Upper lobe of left lung (tissue), 6 donors: ENCODE results near the gene PCBP3. TPM values are rescaled to one million over a fixed set of nuclear protein-coding genes. Genes with fewer than 3 reads are reported as not detected.
"Not testable (repeated sequence)": the region's sequence is repeated elsewhere in the genome, so short reads cannot be mapped to it uniquely, and the experiment has no call there.

Experiments
- ATAC-seq, 2 donors: fragments of 200-7000 bp; cut with Tn5 transposase; one replicate each; pipeline ENCODE4 v1.9.1; 2022; ENCODE audit warnings: mild to moderate bottlenecking in 2 of 2, moderate library complexity in 2 of 2; ENCODE audit not compliant: low FRiP score in 2 of 2
- DNase-seq, 2 donors: peaks; one replicate each; pipeline ENCODE4 v3.0.0-alpha.2; 2019 to 2020
- H3K27ac ChIP-seq, 4 donors: fragments of 200-600 bp; sonication (generic); one replicate each; pipeline ENCODE4 v1.5.1; 2016 to 2019
- H3K27me3 ChIP-seq, 4 donors: fragments of 200-600 bp; sonication (generic); one replicate each; pipeline ENCODE4 v1.5.1; 2017 to 2019
- H3K36me3 ChIP-seq, 4 donors: fragments of 200-600 bp; sonication (generic); one replicate each; pipeline ENCODE4 v1.5.1; 2016 to 2019
- H3K4me1 ChIP-seq, 4 donors: fragments of 200-600 bp; sonication (generic); one replicate each; pipeline ENCODE4 v1.5.1; 2018 to 2019
- H3K4me3 ChIP-seq, 4 donors: fragments of 200-600 bp; sonication (generic); one replicate each; pipeline ENCODE4 v1.5.1; 2017 to 2019; ENCODE audit warnings: mild to moderate bottlenecking in 2 of 4, moderate library complexity in 1 of 4
- H3K9me3 ChIP-seq, 4 donors: fragments of 200-600 bp; sonication (generic); one replicate each; pipeline ENCODE4 v1.5.1; 2018 to 2019
- CTCF ChIP-seq, 6 experiments: fragments of 450-650 bp in 4 of 6; fragments of 200-600 bp in 2 of 6; sonication (generic) in 2 of 6; IDR thresholded peaks; one replicate each; pipeline ENCODE4 v1.5.1; 2016 to 2019; ENCODE audit warnings: antibody characterized with exemption in 6 of 6
- EP300 ChIP-seq, 4 donors: sonication (generic); formaldehyde crosslinking; IDR thresholded peaks; one replicate each; pipeline ENCODE4 v1.5.1; 2017; ENCODE audit warnings: antibody characterized with exemption in 4 of 4, control low read depth in 2 of 4
- POLR2A ChIP-seq, 4 donors: fragments of 450-650 bp; IDR thresholded peaks; one replicate each; pipeline ENCODE4 v1.5.1; 2016 to 2017; ENCODE audit warnings: antibody characterized with exemption in 4 of 4, mild to moderate bottlenecking in 2 of 4
- POLR2AphosphoS5 ChIP-seq, 2 donors: sonication (generic); formaldehyde crosslinking; IDR thresholded peaks; one replicate each; pipeline ENCODE4 v1.5.1; 2017; ENCODE audit warnings: antibody characterized with exemption in 2 of 2
- WGBS, 2 donors: methylation state at CpG; one replicate each; pipeline ENCODE4 v1.1.5; 2017 to 2018; 5-methylcytosine and 5-hydroxymethylcytosine counted together
- total RNA-seq, 6 donors: library from RNA; depleted of rRNA in 4 of 6; stranded (reverse); fragments of >200 nt in 4 of 6; gene quantifications; one replicate each; pipeline versions ENCODE4 v1.1.0 to v1.2.1, GENCODE V29; 2016 to 2021
- donor health status: DM: no; HTN: no; CAD: no; lungs with moderate emphysema.
- donor health status: DM: no; HTN: yes; CAD: no; lungs with severe emphysema.

PCBP3 gene
- total RNA-seq, 6 donors from 2014 or later: 0.78 to 10.5 (median 3.3) TPM

- Histone ChIP-seq H3K36me3 (no peaks in the 10 kb centered on the region), H3K4me1 (no peaks in the 10 kb centered on the region), H3K9me3 (no peaks in the 10 kb centered on the region), H3K27me3 (no peaks in the 10 kb centered on the region), H3K4me3 (no peak overlapping the region), H3K27ac (no peak overlapping the region)
- WGBS, 2 donors: 82 to 91% methylated on average over 9 to 12 of the region's 12 CpGs
- DNase-seq (peak in 1 of 2 donors; percentile 8), ATAC-seq (no peak)
- TF ChIP-seq EP300 (IDR thresholded peaks at IDR 0.05) (no peak), POLR2A (IDR thresholded peaks at IDR 0.05) (no peak), POLR2AphosphoS5 (IDR thresholded peaks at IDR 0.05) (no peak), CTCF (IDR thresholded peaks at IDR 0.05) (no peak)
Measured at GRCh38 chr21:45611296-45611695, 32.2 kb upstream of the PCBP3 start.

- 78 to 79% methylated on average over 16 to 24 of the region's 25 CpGs for whole genome bisulfite sequencing, 2 donors
- H3K27ac ChIP-seq: no peak overlapping the region
- H3K4me1 ChIP-seq: no peaks in the 10 kb centered on the region
Measured at GRCh38 chr21:45611939-45612664, 31.4 kb upstream of the PCBP3 start.

GRCh38 chr21:45612665-45613019, 30.9 kb upstream of the PCBP3 start:
- not testable (repeated sequence) for DNase-seq

More at GRCh38 chr21:45611939-45612664, 31.4 kb upstream of the PCBP3 start:
- Histone ChIP-seq H3K4me3 (no peak overlapping the region), H3K36me3 (no peaks in the 10 kb centered on the region), H3K9me3 (no peaks in the 10 kb centered on the region), H3K27me3 (no peaks in the 10 kb centered on the region)
- TF ChIP-seq POLR2AphosphoS5 (IDR thresholded peaks at IDR 0.05) (no peak), EP300 (IDR thresholded peaks at IDR 0.05) (no peak), POLR2A (IDR thresholded peaks at IDR 0.05) (no peak), CTCF (IDR thresholded peaks at IDR 0.05) (no peak)
- ATAC-seq: no peak
- peak in 1 of 2 donors; percentile 2 for DNase-seq

GRCh38 chr21:45613396-45613795, 30.1 kb upstream of the PCBP3 start:
- H3K4me1 ChIP-seq: peaks cover 0 to 4% (median 2%) of the 10 kb centered on the region in 4 donors
- TF ChIP-seq EP300 (IDR thresholded peaks at IDR 0.05) (no peak), POLR2AphosphoS5 (IDR thresholded peaks at IDR 0.05) (no peak), CTCF (IDR thresholded peaks at IDR 0.05) (no peak), POLR2A (IDR thresholded peaks at IDR 0.05) (no peak)
- no peak for DNase-seq
- whole genome bisulfite sequencing, 2 donors: 69 to 92% methylated on average over 4 to 6 of the region's 6 CpGs
- no peak for ATAC-seq
- H3K9me3 ChIP-seq: no peaks in the 10 kb centered on the region
- no peaks in the 10 kb centered on the region for H3K36me3 ChIP-seq
- H3K4me3 ChIP-seq: no peak overlapping the region
- no peak overlapping the region for H3K27ac ChIP-seq
- no peaks in the 10 kb centered on the region for H3K27me3 ChIP-seq

More at GRCh38 chr21:45612665-45613019, 30.9 kb upstream of the PCBP3 start:
- H3K9me3 ChIP-seq, ATAC-seq, H3K4me1 ChIP-seq, H3K36me3 ChIP-seq, H3K4me3 ChIP-seq, H3K27me3 ChIP-seq, H3K27ac ChIP-seq: not testable (repeated sequence)
- WGBS, 2 donors: 88% methylated on average over 7 of the region's 7 CpGs; no CpG with 5 or more reads in 1 of the 2 donors

GRCh38 chr21:45613881-45614280, 29.6 kb upstream of the PCBP3 start:
- TF ChIP-seq POLR2A (IDR thresholded peaks at IDR 0.05): no peak
- TF ChIP-seq POLR2AphosphoS5 (IDR thresholded peaks at IDR 0.05): no peak
- no peak for TF ChIP-seq EP300 (IDR thresholded peaks at IDR 0.05)
- DNase-seq (no peak), ATAC-seq (no peak)
- no peaks in the 10 kb centered on the region for H3K27me3 ChIP-seq
- no peak overlapping the region for H3K27ac ChIP-seq
- H3K9me3 ChIP-seq: peaks cover 0 to 1% (median 0%) of the 10 kb centered on the region in 4 donors
- H3K4me3 ChIP-seq: no peak overlapping the region
- H3K4me1 ChIP-seq: peaks cover 0 to 5% (median 2%) of the 10 kb centered on the region in 4 donors
- no peaks in the 10 kb centered on the region for H3K36me3 ChIP-seq
- 59 to 63% methylated on average over 9 of the region's 9 CpGs for WGBS, 2 donors
